AG09319 (cell line): Measurements from ENCODE around the gene RBM20.

Source experiments
- DNase-seq: peaks from one replicate; pipeline ENCODE4 v3.0.0-alpha.2; 2010; ENCODE audit warnings: low read depth; ENCODE audit errors: extremely low read depth
- TF ChIP-seq, protein P1 (sequence below): IDR thresholded peaks from 2 replicates; pipeline ENCODE4 v1.5.1; 2011; ENCODE audit warnings: low read depth, mild to moderate bottlenecking, inconsistent platforms, low read length, moderate library complexity

Gene RBM20

GRCh38 chr10:110708776-110709443, 64.8 kb downstream of the RBM20 start:
- no peak for DNase-seq
- TF ChIP-seq, protein P1, sequence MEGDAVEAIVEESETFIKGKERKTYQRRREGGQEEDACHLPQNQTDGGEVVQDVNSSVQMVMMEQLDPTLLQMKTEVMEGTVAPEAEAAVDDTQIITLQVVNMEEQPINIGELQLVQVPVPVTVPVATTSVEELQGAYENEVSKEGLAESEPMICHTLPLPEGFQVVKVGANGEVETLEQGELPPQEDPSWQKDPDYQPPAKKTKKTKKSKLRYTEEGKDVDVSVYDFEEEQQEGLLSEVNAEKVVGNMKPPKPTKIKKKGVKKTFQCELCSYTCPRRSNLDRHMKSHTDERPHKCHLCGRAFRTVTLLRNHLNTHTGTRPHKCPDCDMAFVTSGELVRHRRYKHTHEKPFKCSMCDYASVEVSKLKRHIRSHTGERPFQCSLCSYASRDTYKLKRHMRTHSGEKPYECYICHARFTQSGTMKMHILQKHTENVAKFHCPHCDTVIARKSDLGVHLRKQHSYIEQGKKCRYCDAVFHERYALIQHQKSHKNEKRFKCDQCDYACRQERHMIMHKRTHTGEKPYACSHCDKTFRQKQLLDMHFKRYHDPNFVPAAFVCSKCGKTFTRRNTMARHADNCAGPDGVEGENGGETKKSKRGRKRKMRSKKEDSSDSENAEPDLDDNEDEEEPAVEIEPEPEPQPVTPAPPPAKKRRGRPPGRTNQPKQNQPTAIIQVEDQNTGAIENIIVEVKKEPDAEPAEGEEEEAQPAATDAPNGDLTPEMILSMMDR: no peak

GRCh38 chr10:110709444-110709828, 65.3 kb downstream of the RBM20 start:
- no peak for DNase-seq

DNA sequence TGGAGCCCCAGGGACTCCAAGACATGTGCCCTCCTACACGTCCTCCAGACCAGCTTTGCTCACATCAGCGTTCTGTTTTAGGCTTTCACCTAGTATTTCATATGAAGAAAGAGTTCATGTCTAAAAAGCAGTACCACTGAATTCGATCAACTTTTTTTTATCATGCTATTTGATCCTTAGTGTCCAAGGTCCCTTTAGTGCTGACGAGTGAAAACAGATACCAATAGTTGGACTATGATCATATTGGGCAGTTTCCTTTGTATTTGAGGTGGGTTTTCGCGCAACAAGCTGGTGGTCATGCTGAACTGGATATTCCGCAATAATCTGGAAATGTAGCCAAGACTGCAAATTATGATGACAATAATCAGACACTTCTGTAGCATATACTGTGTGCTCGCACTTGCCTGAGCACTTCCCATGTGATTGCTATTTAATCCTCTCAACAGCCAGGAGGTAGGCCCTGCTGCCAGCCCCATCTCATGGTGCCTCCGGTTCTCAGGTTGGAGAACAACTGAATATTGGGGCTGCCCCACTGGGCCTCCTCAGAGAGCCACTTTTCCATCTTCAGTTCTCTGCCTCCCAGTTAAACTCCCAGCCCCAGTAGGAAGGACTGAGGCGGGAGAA, 65.9 kb downstream of the RBM20 start:
- no peak for DNase-seq
- TF ChIP-seq, protein P1: no peak

More at GRCh38 chr10:110709444-110709828, 65.3 kb downstream of the RBM20 start:
- TF ChIP-seq, protein P1: no peak

DNA sequence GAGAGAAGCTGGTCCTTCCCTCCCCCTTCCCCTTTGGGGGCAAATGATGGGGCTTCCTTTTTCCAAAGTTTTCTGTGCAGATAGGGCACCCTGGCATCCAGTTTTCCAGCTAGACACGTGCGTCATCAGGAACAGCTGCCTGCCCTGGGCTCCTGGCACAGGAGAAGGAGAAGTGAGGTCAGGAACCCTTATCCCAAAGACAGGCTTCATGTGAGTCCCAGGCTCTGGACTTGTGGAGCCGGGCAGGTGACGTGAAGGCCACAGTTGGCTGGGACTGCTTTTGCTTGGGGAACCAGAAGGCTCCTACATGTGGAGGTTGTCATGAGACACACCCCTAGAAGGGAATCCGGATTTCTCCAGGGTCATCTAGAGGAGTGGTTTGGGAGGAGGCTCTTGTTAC, 66.5 kb downstream of the RBM20 start:
- no peak for DNase-seq
- TF ChIP-seq, protein P1: no peak

GRCh38 chr10:110711382-110711781, 67.2 kb downstream of the RBM20 start:
- DNase-seq: no peak
- TF ChIP-seq, protein P1: no peak

GRCh38 chr10:110714356-110714755, 70.2 kb downstream of the RBM20 start:
- DNase-seq: no peak
- TF ChIP-seq, protein P1: no peak

- TF ChIP-seq, protein P1: no peak
These were observed 73.8 kb downstream of the RBM20 start for GRCh38 chr10:110717781-110718589.

More at GRCh38 chr10:110717781-110718589, 73.8 kb downstream of the RBM20 start:
- DNase-seq: no peak
